Measurements from ENCODE around the gene CETP.
"Not testable (repeated sequence)": the region's sequence is repeated elsewhere in the genome, so short reads cannot be mapped to it uniquely, and the experiment has no call there.

Gene CETP

GRCh38 chr16:56982695-56983094, 20.9 kb downstream of the CETP start:
- DNase-seq: no peak

- DNase-seq: no peak
These were observed 21.5 kb downstream of the CETP start for GRCh38 chr16:56983211-56983751.

- DNase-seq: no peak
These were observed 22.9 kb downstream of the CETP start for GRCh38 chr16:56984639-56985038.

- DNase-seq: peak in 1 of 2 donors; percentile 25
These were observed 23.7 kb downstream of the CETP start for GRCh38 chr16:56985288-56985961.

DNA sequence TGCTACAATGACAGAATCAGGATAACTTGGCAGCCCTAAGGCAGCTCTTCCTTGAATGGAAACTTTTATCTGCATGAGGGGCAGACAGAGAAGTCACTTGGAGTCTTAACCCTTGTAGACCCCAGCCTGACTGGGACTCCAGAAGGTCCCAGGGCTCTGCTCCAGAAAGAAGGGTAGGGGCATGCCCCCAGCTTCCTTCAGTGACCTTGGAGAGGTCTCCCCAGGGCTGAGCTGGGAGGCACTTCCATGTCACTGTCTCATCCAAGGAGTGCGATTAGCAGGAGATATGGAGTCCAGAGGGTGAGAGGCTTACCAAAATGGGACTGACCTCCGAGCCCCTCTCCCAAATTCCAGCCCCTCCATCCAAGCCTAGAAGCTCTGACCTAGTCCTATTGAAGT, 24.2 kb downstream of the CETP start:
- no peak for DNase-seq

- DNase-seq: no peak
These were observed 24.6 kb downstream of the CETP start for GRCh38 chr16:56986361-56986760.

- not testable (repeated sequence) for DNase-seq
These were observed 25.2 kb downstream of the CETP start for GRCh38 chr16:56986908-56987307.

DNA sequence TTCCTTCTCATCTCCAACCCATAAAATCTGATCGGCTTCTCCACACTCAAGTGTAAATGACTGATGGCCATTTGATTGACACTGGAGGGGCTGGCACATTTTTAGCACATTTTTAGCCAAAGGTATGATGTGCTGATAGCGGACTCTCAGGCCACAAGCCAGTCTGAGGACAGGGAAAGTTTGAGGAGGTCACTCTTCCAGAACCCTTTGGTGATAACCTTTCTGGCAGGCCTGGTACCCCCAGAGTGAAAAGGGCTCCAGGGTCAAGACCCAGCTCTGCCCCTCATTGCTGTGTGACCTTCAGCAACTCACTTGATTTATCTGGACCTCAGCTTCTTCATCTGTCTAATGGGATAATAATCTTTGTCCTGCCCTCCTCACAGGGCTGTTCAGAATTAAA, 25.9 kb downstream of the CETP start:
- no peak for DNase-seq

GRCh38 chr16:56988161-56988947, 26.6 kb downstream of the CETP start:
- DNase-seq: no peak

DNA sequence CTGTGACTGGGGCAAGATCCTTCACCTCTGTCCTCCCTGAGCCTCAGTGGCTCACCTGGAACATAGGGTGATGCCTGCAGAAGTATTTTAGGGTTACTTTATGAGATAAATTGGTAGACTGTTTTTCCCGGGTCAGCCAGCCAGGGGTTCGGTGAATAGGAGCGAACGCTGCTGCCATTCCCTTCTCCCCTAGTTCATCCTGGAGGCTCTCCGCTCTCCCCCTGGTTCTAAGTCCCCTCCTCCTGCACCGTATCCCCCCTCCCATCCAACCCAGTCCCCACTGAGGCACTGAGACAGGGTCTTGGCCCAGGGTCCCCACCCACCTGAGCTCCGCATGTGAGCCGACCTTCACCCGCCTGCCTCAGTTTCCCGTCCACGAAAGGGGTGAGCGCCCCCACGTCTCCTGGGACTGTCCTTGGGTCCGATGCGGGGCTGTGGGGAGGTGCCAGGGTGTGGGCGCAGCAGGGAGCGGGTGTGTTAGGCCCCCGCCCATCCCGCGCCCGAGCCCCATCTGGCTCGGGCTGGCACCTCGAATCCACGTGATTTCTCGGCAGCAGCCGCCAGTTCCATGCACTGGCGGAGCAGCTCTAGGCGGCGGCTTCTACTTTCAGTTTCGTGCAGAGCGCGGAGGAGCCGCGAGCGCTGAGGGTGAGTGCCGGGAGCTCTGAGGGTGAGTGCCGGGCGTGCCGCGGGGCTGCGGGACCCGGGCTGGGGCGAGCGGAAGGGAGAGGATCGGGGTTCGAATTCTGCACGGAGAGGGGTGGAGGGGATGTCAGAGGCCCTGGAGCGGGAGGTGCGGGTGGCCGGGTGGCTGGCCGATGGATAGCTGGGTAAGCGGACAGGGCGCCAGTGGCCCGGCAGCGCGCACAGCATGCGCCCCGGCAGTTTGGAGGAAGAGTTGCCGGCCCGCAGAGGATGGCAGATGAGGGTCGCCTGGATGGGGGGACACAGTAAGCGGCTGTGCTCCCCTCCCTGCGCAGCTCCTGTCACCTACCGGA, 27.5 kb downstream of the CETP start, which contains the start of gene NLRC5:
Gene NLRC5, plus strand, starts transcription at position 610 of the 998 bp plus-strand sequence. CDS start 31,156 bp downstream, outside the sequence.
- DNase-seq: peak; percentile 92

GRCh38 chr16:56989988-56990387, 28.2 kb downstream of the CETP start:
- DNase-seq: no peak

DNA sequence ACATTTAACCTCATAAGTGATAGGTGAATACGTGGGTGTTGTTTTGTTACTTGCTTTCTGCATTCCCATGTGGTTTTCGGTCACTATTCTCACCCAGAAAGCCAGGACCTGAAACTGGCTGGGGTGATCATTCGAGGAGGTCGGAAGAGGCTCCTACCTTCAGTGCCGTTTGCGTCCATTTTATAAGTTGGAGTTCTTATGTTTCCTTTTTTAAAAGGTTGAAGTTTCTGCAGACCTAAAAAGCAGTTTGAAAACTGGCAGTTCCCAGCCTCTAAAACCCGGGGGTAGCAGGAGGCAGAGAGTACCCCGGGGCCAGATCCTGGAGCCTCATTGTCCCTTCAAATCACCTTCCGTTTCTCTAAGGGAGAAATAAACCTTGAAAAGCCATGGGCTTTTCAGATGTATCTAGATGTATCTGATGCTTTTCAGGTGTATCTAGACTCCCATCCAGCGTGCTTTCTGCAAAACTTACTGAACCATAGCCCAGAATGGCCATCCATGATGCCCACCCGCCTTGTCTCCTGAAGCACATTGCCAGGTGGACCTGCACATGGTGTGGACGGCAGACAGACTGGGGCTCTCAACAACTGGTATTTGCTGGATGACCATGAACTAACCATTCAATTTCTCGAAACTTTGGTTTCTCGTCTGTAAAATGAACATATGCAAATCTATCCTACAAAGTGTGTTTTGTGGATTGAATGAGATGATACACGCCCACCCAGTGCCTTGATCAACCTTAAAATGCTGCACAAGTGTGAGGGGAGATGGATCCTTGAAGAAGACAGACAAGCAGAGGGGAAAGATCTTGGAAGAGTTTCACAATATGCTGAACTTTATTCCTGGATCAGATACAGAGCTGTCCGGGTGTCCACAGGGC, 28.9 kb downstream of the CETP start:
- no peak for DNase-seq

GRCh38 chr16:56992431-56992830, 30.7 kb downstream of the CETP start:
- not testable (repeated sequence) for DNase-seq

GRCh38 chr16:56993204-56993603, 31.5 kb downstream of the CETP start:
- no peak for DNase-seq

GRCh38 chr16:56994311-56994710, 32.6 kb downstream of the CETP start:
- no peak for DNase-seq

DNA sequence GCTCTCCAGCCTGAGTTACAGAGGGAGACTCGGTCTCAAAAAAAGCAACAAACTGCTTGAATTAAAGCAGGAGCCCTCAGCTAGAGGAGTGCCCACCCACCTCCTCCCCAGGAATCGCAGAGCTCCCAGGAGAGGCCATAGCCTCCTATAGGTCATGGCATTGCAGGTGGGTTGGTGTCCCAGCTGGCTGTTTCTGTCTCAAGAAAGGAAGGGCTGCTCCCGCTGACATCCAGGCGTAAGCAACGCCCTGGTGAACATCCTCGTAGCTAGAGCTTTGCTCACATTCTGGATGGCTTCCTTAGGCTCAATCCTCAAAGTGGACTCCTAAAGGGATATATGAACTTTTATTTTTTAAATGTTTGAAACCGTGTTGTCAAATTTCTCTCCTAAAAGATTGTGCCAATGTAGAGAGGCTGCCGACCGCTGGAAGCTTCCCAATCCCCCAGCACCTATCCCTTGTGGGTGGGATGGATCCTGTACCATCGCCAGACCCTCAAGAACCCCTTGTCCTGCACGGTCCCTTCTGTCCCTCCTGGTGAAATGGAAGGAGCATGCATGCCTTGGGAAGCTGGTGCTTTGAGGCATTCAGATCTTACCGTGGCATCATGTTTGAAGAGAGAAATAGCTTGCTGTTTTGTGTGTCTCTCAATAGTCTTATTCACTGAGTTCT, 33.5 kb downstream of the CETP start:
- no peak for DNase-seq

GRCh38 chr16:56997264-56997663, 35.5 kb downstream of the CETP start:
- no peak for DNase-seq

- no peak for DNase-seq
These were observed 36.2 kb downstream of the CETP start for GRCh38 chr16:56997931-56998330.

DNA sequence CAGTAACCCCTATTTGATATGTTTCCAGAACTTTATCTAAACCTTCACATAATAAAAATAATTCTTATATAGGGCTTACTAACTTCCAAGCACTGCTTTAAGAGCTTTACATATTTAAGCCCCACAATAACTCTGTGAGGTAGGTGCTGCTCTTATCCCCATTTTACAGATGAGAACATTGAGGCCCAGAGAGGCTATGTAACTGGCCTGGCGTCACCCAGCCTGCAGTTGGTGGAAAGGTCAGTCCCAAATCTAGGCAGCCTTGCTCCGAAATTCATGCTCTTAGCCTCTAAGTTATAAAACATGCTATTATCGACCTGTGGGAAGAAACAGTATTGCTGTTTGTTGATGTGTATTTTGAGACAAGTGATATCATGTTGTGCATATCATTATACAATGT, 36.6 kb downstream of the CETP start:
- DNase-seq: no peak

DNA sequence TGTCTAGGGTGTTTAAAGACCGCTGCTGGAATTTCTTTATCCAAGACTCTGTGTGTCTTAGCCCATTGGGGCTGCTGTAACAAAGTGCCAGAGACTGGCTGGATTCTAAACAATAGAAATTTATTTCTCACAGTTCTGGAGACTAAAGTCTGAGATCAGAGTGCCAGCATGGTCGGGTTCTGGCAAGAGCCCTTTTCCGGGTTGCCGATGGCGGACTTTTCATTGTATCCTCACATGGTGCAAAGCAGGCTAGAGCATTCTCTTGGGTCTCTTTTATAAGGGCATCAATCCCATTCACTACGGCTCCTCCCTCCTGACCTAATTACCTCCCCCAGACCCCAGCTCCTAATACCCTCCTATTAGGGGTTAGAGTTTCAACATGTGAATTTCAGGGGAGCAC, 37.1 kb downstream of the CETP start:
- DNase-seq: no peak
